ENCODE data around the gene PLA2G1B.

DNA sequence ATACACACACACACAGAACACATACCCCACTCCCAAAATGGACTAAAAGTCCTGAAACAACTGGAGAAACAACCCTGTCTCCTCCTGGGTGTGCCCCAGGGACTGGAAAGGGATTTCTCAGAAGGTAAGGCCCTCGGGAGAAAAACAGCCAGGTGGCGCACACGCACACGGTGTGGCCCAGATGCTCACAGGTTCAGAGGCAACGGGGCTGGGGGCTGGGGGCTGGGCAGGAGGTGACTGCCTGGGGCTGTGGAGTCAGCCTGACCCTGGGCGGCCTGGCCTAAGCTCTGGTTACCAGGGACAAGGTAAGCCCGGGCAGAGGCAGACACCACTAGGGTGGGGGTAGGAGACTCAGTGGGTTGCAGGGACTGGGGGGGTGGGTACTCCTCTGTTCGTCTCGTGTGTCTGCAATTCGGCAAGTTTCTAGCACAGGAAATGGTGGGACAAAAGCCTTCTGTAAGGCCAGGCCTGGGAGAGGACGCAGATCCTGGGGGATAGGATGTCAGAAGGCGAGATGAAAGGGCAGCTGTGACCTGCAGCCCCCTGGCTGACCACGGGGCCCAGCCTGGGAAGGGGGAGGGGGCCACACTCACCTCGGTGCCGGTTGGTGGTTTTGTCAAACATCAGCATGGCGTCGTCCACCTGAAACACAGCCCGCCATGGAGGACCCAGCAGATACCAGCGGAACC lies 31.0 kb upstream of the PLA2G1B start:
- TF ChIP-seq, protein P1, sequence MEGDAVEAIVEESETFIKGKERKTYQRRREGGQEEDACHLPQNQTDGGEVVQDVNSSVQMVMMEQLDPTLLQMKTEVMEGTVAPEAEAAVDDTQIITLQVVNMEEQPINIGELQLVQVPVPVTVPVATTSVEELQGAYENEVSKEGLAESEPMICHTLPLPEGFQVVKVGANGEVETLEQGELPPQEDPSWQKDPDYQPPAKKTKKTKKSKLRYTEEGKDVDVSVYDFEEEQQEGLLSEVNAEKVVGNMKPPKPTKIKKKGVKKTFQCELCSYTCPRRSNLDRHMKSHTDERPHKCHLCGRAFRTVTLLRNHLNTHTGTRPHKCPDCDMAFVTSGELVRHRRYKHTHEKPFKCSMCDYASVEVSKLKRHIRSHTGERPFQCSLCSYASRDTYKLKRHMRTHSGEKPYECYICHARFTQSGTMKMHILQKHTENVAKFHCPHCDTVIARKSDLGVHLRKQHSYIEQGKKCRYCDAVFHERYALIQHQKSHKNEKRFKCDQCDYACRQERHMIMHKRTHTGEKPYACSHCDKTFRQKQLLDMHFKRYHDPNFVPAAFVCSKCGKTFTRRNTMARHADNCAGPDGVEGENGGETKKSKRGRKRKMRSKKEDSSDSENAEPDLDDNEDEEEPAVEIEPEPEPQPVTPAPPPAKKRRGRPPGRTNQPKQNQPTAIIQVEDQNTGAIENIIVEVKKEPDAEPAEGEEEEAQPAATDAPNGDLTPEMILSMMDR (IDR thresholded peaks at IDR 0.05): no peak
- no peak for TF ChIP-seq POLR2A (IDR thresholded peaks at IDR 0.05)
